Inflammatory macrophage (primary cell): ENCODE measurements around the gene CEP63.
"Not testable (repeated sequence)": the region's sequence is repeated elsewhere in the genome, so short reads cannot be mapped to it uniquely, and the experiment has no call there.

ENCODE experiments used
- DNase-seq, 2 donors: peaks; one replicate each; pipeline ENCODE4 v3.0.0-alpha.2; 2020 to 2022

CEP63 gene

DNA sequence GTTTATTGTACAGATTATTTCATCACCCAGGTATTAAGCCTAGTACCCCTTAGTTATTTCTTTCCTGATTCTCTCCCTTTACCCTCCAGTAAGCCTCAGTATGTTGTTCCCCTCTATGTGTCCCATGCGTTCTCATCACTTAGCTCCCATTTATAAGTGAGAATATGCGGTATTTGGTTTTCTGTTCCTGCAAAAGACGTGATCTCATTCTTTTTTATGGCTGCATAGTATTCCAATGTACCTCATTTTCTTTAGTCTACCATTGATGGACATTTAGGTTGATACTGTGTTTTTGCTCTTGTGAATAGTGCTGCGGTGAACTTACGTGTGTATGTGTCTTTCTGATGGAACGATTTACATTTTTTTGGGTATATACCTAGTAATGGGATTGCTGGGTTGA is 36.7 kb downstream of the CEP63 start:
- DNase-seq, result no peak

DNA sequence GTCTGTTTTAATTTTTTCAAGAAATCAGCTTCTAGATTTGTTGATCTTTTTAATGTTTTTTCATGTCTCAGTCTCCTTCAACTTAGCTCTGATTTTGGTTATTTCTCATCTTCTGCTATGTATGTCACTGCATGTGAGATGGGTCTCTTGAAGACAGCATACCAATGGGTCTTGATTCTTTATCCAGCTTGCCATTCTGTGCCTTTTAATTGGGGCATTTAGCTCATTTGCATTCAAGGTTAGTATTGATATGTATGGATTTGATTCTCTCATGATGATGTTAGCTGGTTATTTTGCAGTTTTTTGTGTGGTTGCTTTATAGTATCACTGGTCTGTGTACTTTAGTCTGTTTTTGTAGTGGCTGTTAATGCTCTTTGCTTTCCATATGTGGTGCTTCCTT is 39.4 kb downstream of the CEP63 start:
- DNase-seq, result no peak

DNA sequence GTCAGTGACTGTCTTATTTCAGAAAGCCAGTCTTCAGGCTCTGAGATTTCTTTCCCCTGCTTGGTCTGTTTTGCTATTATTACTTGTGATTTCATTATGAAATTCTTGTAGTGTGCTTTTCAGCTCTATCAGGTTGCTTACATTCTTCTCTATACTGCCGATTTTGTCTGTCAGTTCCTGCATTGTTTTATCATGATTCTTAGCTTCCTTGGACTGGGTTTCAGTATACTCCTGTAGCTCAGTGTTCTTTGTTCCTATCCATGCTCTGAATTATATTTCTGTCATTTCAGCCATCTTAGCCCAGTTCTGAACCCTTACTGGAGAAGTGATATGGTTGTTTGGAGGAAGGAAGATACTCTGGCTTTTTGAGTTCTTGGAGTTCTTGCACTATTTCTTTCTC is 40.5 kb downstream of the CEP63 start:
- no peak for DNase-seq

DNA sequence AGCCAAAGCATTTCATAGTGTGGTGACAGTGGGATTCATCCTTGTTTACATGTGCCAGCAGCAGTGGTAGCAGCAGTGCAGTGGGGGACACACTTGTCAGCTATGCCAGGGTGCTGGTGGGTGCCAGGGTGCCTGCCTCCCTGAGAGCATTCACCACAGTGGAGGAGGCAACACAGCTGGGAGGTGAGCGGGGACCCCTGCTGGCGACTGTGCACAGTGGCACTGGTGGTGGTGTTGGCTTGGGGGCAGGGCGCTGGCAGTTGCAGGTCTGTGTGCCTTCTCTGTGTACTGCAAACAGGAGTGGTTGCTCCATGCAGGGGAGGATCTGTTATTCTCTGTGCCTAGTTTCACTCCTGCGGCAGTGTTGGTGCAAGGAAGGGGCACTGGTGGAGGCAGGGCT is 41.2 kb downstream of the CEP63 start:
- no peak for DNase-seq

DNA sequence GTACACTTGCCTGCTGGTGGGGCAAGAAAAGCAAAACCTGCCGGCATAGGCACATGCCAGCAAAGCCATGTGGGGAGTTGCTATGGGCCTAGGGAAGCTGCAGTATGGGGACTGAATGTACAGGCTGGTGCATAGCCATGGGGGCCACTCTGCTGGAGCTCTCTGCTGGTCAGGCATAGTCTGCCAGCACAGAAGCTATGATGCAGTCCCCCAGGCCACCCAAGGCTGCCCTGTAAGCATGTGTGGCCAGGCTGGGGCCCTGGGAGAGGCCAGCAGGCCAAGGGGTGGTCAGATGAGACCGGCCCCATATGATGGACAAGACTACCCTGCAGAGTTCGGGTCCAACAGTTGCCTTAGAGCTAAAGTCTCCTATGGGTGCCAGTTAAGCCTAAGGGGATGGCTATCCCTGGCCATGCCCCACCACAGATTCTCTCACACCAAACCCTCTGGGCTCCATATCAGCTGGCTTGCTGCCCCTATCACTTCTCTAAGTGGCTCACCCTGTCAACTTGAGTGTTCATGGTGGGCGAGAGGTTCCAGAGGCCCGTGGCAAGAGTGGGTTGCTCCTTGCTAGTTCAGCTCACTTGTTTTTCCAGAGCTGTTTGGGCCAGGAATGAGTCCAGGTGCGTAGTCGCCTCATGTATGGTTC is 41.8 kb downstream of the CEP63 start:
- DNase-seq, result no peak

DNA sequence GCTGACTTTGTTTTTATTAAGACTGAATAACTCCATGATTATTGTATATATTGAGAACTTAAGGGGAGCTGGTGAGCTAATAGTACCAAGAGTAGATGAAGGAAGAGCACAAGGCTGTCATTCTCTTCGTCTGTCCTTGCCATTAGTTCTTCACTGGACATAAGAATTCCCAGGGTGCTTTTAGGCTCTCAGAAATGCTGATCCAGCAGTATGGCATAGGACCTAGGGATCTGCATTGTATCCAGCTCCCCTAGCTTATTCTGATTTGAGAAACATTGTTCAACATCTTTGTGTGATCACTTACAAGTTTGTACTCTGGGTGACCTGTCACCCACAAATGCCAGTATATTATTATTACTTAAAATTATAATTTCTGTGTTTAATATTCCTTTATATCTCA is 47.6 kb downstream of the CEP63 start:
- no peak for DNase-seq

DNA sequence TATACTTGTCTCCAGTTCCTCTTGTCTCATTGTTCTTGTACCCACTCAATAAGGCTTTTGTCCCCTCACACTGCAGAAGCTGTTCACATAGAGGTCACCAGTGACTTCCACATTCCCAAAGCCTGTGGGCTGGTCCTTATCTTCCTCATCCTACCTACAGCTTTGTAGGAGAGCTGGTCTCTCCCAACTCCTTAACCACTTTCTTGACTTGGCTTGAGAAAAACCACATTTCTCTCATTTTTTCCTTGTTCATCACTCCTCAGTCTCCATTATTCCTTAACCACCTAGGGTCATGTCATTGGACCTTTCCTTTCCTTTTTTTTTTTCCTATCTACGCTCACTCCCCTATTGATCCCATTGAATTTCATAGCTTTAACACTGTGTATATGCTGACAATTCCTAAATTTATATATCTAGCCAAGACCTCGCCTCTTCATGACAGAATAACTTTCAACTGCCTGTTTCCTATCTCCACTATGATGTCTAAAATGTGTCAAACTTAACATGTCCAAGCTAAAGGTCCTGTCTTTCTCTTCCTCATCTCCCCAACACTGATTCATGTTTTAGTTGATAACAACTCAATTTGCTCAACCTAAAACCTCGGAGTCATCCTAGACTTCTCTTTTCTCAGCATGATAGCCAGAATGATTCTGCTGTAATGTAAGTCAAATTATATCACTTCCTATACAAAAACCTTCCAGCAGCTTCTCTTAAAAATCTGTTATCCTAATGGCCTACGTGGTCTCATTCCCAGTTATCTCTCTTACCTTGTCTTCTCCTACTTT is 49.5 kb downstream of the CEP63 start:
- peak; percentile 54 to 65 for DNase-seq

DNA sequence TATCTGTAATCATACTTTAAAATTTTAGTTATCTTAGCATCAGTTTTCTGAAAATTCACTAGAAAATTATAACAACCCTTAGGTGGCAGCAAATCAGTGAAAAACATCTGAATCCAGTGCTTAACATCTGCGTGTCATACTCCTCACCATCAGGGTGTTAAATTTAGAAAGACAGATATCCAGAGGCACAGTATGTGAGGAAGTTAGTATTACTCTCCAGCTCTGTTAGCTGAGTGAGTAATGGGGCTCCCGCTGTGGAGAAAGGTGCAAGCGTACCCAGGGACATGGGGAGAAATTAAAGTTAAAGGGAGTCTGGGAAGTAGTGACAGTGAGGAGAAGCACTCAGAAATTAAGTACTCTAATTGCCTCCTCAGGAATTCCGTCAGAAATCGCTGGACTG is 50.9 kb downstream of the CEP63 start:
- peak; percentile 7 to 38 for DNase-seq

DNA sequence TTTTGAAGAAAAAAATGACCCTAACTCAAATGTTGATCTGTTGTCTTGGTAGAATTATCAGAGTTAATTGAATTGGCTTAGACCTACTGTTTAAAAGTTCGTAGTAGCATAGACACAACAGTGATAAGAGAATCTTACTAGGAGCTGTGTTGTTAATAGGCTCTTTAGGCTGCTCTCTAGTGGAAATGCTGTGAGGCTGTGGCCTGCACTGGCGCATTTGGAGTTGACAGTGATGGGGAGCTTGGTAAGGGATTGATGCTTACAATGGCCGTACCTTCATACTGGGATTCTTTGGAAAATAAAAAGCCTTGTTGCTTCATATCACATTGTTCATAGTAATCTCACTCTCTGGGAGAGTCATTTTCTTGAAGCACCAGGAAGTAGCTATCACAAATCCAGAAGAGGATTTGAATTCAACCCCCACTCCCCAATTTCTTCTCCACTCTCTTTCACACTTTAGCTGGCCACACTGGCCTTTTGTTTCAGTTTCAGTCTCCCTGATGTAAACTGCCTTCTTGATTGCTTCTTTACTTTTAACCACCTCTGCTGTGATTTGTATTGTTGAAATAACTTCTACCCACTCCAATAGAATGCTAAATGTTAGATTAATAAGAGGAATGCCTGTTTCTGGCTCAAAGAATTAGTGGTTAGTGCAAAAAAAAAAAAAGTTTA is 56.6 kb downstream of the CEP63 start:
- DNase-seq, result peak in 1 of 2 donors; percentile 16

DNA sequence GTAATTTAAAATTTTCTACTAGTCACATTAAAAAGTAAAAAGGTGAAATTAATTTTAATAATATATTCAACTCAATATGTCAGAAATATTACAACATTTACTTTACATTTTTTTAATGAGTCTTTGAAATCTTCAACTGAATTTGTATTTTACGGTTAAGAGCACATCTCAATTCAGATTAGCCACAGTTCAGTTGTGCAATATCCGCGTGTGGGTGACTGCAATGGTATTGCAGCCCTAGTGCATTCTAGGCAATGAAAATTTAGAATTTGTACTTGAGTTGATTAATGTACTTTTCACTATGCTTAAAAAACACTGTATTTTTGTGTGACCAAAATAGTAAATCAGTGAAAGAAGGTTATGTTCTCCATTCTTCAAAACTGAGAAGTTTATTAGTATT is 57.3 kb downstream of the CEP63 start:
- DNase-seq, result peak; percentile 76 to 85

DNA sequence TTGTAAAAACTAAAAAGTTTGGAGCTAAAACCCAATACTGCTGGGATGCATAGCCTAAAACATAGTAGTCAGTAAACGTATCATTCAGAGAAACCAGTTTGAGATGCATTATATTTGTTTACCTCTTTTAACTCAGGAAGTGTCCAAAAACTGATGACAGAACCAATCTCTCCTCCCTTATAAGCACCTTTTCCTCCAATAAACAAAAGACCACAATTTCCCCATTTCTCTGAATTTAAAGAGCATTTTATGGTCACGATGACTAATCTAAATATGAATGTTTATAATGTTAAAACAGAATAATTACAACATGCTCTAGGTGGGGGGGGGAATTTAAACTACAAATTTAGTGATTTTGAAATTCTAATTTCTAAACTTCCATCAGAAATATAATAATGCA is 58.5 kb downstream of the CEP63 start:
- peak; percentile 42 to 88 for DNase-seq

DNA sequence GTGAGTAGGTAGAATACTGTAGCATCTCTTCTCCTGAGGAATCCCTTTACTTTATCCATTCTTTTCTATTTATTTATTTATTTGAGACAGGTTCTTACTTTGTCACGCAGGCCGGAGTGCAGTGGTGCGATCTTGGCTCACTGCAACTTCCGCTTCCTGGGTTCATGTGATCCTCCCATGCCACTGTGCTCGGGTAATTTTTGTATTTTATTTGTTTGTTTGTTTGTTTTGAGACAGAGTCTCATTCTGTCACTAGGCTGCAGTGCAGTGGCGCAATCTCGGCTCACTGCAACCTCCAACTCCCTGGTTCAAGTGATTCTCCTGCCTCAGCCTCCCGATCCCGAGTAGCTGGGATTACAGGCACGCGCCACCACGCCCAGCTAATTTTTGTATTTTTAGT is 58.9 kb downstream of the CEP63 start:
- peak; percentile 67 to 68 for DNase-seq

DNA sequence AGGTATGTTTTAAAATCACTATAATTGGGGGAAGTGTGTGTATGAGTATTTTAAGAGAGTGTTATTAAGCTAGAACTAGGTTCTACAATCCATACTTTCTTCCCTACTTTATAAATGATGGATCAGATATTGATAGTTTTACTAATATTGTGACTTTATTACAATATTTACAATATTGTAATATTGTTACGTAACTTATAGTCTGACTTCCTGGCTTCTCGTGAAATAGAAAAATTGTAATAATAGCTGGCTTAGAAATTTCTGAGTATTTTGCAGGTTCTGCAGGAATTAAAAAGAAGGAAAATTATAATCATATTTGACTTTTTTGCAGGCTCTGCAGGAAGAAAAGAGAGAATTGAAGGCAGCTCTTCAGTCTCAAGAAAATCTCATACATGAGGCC is 60.0 kb downstream of the CEP63 start:
- DNase-seq, result peak in 1 of 2 donors; percentile 8

DNA sequence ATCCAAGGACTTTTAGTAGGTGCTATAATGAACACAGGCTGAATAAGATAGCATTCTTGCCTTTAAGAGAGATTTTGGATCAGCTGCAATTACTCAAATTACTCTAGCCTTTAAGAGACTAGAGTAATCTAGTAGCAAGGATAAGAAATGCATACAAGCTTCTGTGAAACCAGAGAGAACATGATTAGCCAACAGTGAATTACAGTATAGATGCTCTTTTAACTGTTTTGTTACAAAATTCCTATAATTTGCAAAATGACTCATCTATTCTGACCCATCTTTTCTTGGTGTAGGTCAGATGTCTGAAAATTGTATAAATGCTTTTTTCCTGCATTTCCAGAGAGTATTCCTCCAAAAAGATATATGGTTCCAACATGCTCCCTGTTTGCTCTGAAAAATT is 66.9 kb downstream of the CEP63 start:
- peak in 1 of 2 donors; percentile 41 for DNase-seq

DNA sequence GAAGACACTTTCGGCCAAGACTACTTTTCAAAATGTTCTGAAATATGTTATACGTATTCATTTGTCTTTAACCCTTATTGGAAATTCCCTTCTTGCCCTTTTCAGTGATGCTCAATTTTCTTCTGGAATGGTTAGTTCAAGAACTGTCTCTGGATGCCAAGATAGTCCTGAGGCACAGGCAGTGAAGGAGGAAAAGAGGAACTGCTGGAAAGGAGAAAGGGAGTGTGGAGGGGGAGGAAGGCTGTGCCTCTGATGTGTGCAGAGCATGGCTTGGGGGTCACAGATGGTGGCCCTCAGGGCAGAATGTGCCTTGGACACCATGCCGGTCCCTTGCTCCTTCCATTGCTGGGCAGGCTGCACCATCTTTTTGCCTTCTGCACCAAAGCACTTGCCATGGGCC is 73.7 kb downstream of the CEP63 start:
- DNase-seq, result no peak

DNA sequence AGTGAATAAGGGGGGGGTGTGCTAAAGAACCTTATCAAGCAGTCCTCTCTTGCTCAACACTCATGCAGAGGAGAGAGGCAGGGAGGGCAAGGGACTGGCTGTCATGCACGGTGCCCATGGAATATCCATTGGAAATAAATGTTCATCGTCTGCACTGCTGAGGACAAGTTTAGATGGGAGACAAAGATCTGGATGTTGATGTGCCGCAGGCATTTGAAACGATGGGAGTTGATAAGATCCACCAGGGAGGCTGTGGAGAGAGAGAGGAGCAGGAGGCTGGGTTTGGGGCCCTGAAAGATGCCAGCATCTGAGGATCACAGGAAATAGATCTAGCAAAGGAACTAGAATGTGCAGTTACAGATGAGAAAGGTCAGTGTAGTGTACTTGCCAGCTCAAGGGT is 76.2 kb downstream of the CEP63 start:
- DNase-seq, result no peak

DNA sequence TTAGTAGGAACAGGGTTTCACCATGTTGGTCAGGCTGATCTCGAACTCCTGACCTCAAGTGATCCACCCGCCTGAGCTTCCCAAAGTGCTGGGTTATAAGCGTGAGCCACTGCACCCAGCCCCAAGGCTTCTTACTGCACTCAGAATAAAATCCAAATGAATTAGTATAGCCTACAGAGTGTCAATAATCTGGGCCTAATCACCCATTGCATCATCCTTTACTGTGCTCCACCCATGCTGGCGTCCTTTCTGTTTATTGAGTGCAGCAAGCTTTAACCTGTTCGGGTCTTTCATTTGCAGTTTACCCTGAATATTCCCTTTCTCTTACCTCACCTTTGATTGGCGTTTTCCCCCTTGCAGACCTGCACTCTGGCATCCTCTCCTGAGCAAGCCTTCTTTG is 77.7 kb downstream of the CEP63 start:
- no peak for DNase-seq

DNA sequence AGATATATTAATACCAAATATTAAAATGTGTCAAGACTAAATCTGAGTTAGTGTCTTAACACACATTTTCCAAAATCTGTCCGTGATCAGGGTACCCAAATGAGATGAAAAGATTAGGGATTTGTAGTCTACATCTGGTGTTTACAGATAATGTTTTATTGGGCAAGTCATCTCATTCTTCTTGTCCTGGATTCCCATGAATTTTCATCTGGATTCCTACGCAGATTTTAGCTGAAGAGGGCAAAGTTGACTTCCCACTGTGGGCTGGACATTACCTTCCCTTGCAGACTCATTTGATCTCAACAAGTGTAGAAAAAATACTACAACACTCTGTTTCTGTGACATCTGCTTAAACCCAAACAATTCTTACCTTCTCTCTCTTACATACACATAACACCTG is 79.1 kb downstream of the CEP63 start:
- DNase-seq, result no peak

DNA sequence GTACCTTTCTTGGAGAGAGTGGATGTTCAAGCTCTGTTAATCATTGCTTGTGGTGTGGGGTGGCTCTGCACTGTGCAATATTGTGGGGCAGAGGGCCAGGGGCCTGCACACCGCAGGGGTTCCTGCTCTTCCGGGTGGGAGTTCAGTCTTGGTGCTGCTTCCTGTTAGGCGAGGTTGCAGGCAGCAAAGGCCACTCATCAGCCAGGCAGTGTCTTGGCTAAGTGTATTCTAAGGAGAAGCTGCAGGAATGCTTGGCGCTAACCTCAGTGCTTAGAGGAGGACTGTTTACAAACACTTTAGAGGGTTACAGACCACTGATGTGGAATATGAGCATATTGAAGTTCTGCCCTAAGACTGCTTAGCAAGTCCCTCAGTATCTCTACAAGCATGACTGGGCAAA is 81.7 kb downstream of the CEP63 start:
- DNase-seq, result no peak

DNA sequence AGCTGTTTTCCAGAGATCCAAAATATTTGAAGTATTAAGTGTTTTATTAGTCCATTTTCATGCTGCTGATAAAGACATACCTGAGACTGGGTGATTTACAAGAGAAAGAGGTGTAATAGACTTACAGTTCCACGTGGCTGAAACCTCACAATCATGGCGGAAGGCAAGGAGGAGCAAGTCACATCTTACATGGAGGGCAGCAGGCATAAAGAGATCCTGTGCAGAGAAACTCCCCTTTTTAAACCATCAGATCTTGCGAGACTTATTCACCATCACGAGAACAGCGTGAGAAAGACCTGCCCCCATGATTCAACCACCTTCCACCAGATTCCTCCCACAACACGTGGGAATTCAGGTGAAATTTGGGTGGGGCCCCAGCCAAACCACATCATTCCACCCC is 82.9 kb downstream of the CEP63 start:
- no peak for DNase-seq

DNA sequence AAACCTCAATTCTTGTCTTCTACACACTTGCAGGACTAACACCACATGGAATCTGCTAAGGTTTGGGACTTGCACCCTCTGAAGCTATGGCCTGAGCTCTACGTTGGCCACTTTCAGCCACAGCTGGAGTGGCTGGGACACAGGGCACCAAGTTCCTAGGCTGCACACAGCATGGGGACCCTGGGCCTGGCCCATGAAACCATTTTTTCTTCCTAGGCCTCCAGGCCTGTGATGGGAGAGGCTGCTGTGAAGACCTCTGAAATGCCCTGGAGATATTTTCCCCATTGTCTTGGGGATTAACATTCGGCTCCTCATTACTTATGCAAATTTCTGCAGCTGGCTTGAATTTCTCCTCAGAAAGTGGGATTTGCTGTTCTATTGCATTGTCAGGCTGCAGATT is 84.0 kb downstream of the CEP63 start:
- DNase-seq, result not testable (repeated sequence)

DNA sequence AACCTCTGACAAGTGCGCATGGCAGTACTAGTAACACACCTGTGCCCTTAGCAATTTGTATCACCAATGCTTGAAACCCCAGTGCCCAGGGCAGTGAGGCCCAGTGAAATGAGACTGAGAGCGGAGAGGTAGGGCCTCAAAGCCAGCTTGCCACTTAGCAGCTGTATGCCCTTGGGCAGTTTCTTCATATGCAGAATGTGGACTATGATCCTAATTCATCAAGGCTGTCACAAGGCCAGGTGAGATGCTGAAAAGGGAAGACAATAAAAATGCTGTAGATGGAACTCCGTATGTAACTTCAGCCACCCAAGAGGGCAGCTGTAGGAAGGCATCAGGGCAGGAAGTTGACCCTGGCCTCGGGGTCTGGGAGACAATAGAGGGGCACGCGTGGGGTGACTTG is 90.6 kb downstream of the CEP63 start:
- DNase-seq, result no peak

DNA sequence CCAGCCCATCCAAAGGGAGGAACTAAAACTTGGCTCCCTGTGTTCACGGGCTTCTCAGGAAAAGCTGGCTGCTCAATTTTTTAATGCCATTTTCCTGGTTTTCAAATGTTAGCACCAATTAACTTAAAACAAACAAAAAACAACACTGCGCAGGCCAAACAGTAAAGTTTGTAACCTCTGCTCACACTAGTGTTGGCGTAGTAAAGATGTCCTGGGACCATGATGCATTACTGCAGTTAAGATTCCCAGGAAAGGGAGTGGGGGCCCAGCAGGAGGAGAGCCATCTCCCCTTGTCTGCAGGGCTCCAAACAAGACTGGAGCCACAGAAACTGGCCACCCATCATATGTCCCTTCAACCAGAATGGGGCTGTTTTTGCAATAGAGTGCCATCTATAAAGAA is 91.0 kb downstream of the CEP63 start:
- no peak for DNase-seq

DNA sequence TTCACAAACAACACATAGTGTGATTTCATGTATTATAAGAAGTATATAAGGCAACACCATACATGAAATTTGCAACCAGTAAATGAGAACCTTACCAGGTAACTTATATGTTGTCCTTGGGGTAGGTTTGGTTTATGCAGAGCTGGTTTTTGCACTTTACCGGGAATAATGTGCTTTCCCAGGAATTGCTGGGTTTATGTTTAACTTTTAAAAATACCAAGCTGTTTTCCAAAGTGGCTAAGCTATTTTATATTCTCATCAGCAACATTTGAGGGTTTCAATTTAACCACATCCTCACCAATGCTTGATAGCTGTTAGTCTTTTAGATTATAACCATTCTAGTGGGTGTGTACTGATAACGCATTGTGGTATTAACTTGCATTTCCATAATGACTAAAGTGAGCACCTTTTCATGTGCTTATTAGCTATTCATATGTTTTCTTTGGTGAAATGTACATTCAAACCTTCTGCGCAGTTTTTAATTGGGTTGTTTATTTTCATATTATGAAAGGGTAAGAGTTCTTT is 93.3 kb downstream of the CEP63 start:
- DNase-seq, result no peak
